Measurements from ENCODE around the gene CTSE. TPM values are rescaled to one million over a fixed set of nuclear protein-coding genes. Genes with fewer than 3 reads are reported as not detected.

The CTSE gene
- not detected for total RNA-seq (ENCODE audit: unreplicated experiment)
- long read RNA-seq: 0 reads

DNA sequence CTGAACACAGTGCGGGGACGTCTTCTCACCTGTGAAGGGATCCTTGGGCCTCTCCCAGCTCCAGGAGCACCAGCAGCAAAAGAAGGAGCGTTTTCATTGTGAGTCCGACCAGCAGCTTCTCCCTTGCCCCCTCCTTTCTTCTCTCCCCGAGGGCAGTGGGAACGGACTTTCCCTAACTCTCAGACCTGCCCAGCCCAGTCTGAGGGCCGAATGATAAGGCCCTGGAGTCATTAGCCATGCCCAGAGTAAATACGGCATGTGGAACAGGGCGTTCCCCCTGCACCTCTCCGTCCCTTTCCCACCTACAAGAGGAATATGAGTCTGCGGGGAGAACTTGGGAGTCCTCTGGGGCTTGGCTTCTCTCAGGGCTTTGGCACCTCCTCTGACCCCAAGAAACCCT is at the start of gene CTSE:
CTSE (minus strand) TSS at position 201 of the 400 bp plus-strand sequence; CDS start at position 97, 104 bp downstream.
- no peak within 1 kb of the TSS for H3K27ac Mint-ChIP-seq (ENCODE audit: unreplicated experiment)
- no peak within 1 kb of the TSS for H3K4me3 Mint-ChIP-seq (ENCODE audit: unreplicated experiment)
- TF ChIP-seq, protein P1, sequence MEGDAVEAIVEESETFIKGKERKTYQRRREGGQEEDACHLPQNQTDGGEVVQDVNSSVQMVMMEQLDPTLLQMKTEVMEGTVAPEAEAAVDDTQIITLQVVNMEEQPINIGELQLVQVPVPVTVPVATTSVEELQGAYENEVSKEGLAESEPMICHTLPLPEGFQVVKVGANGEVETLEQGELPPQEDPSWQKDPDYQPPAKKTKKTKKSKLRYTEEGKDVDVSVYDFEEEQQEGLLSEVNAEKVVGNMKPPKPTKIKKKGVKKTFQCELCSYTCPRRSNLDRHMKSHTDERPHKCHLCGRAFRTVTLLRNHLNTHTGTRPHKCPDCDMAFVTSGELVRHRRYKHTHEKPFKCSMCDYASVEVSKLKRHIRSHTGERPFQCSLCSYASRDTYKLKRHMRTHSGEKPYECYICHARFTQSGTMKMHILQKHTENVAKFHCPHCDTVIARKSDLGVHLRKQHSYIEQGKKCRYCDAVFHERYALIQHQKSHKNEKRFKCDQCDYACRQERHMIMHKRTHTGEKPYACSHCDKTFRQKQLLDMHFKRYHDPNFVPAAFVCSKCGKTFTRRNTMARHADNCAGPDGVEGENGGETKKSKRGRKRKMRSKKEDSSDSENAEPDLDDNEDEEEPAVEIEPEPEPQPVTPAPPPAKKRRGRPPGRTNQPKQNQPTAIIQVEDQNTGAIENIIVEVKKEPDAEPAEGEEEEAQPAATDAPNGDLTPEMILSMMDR (IDR thresholded peaks at IDR 0.05; ENCODE audit: partially characterized antibody, unreplicated experiment): no peak
- H3K4me1 Mint-ChIP-seq (ENCODE audit: low read depth, unreplicated experiment): no peaks in the 10 kb centered on the region
- peaks cover 3% of the 10 kb centered on the region for H3K27me3 Mint-ChIP-seq (ENCODE audit: unreplicated experiment)
- no peaks in the 10 kb centered on the region for H3K36me3 Mint-ChIP-seq (ENCODE audit: unreplicated experiment)
- DNase-seq: no peak
- peaks cover 1% of the 10 kb centered on the region for H3K9me3 Mint-ChIP-seq (ENCODE audit: unreplicated experiment)

DNA sequence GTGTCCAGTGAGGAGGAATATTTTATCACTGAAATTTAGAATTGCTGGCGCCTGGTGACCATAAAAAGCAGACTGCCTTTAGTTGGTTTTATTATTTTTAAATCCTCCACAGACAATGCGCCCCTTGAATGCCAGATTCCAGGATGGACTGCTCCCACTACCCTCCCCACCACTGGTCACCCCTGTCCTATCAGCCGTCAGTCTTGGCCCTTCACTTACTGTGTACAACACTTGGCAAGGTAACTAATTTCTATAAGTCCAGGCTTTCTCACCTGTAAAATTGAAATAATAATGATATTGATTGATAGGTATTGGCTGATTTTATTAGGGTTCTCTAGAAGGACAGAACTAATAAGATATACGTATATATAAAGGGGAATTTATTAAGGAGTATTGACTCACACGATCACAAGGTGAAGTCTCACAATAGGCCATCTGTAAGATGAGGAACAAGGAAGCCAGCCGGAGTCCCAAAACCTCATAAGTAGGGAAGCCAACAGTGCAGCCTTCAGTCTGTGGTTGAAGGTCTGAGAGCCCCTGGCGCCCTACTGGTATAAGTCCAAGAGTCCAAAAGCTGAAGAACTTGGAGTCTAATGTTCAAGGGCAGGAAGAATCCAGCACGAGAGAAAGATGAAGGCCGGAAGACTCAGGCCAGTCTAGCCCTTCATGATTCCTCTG is 47.1 kb upstream of the CTSE start:
- Mint-ChIP-seq H3K9me3 (ENCODE audit: unreplicated experiment) (peaks cover 2% of the 10 kb centered on the region), H3K36me3 (ENCODE audit: unreplicated experiment) (no peaks in the 10 kb centered on the region), H3K27me3 (ENCODE audit: unreplicated experiment) (no peaks in the 10 kb centered on the region), H3K4me3 (ENCODE audit: unreplicated experiment) (no peak overlapping the region), H3K27ac (ENCODE audit: unreplicated experiment) (no peak overlapping the region), H3K4me1 (ENCODE audit: low read depth, unreplicated experiment) (peaks cover 2% of the 10 kb centered on the region)
- DNase-seq: no peak
- TF ChIP-seq, protein P1 (IDR thresholded peaks at IDR 0.05; ENCODE audit: partially characterized antibody, unreplicated experiment): no peak

DNA sequence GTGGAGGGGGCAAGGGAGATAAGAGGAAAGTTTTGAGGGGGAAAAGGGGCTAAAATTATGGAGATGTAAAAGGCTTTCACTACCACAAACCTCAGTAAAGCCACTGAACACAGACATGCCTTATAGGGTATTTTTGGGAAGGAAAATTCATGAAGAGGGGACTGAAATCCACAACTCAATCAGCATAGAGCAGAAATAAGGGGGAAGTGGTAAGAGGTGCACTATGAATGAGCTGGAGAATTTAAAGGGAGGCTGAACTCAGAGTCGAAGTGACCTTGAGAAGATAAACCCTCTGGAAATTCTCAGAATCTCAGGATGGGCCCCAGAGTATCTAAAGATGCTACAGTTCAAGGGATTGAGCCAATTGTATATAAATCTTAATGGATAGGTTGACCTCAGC is 44.6 kb upstream of the CTSE start:
- Mint-ChIP-seq H3K27me3 (ENCODE audit: unreplicated experiment) (no peaks in the 10 kb centered on the region), H3K4me1 (ENCODE audit: low read depth, unreplicated experiment) (peaks cover 3% of the 10 kb centered on the region), H3K9me3 (ENCODE audit: unreplicated experiment) (no peaks in the 10 kb centered on the region), H3K36me3 (ENCODE audit: unreplicated experiment) (no peaks in the 10 kb centered on the region), H3K4me3 (ENCODE audit: unreplicated experiment) (no peak overlapping the region), H3K27ac (ENCODE audit: unreplicated experiment) (no peak overlapping the region)
- TF ChIP-seq, protein P1 (IDR thresholded peaks at IDR 0.05; ENCODE audit: partially characterized antibody, unreplicated experiment): no peak
- no peak for DNase-seq

DNA sequence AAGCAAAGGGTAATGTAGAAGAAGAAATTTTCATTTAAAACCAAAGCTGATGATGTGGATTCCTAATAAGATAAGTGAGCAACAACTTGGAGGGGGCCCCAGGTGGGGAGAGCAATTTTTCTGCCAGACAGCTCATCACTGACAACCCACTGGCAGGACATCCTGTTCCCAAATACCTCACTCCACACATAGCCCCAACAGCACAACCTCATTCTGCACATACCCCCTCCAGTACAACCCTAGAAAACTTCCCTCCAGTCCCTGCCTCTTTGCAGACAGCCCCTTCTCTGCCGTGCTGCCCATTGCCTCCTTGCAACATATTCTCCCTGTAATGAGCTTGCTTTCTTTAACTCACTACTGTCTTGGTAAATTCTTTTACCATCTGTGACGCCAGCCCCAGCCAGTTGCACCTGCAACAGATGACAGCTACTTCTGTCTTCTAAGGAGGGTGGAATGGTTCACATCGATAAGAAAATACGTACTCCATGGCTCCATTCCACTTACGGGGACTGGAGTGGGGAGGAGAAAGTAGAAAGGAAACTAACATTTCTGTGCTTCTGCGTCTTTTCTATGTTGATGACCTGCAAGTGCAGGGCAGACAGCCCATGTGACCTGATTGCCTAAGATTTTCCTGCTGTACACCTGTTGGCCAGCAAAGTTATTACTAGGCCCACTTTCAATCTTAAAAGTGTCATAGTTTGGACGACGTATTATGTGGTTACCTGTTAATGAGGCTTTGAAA is 44.0 kb upstream of the CTSE start:
- H3K27me3 Mint-ChIP-seq (ENCODE audit: unreplicated experiment): no peaks in the 10 kb centered on the region
- H3K4me3 Mint-ChIP-seq (ENCODE audit: unreplicated experiment): no peak overlapping the region
- peaks cover 6% of the 10 kb centered on the region for H3K36me3 Mint-ChIP-seq (ENCODE audit: unreplicated experiment)
- DNase-seq: no peak
- H3K9me3 Mint-ChIP-seq (ENCODE audit: unreplicated experiment): peaks cover 5% of the 10 kb centered on the region
- peaks cover 3% of the 10 kb centered on the region for H3K4me1 Mint-ChIP-seq (ENCODE audit: low read depth, unreplicated experiment)
- TF ChIP-seq, protein P1 (IDR thresholded peaks at IDR 0.05; ENCODE audit: partially characterized antibody, unreplicated experiment): no peak
- no peak overlapping the region for H3K27ac Mint-ChIP-seq (ENCODE audit: unreplicated experiment)
